A673 (cell line): ENCODE results near the gene HS3ST4. TPM values are rescaled to one million over a fixed set of nuclear protein-coding genes. Genes with fewer than 3 reads are reported as not detected.

ENCODE experiments used
- BruUV-seq: library from RNA; stranded (reverse); fragments of 400-500 nt; replicated peaks from 2 replicates; lab custom pipeline; 2021; lab: Mats Ljungman, UMichigan
- CTCF ChIA-PET: fragments of 300-600 bp; sonication (Branson Sonifier 250); formaldehyde crosslinking; loops from one replicate; lab custom pipeline; 2022; ENCODE audit warnings: antibody characterized with exemption; lab: Charles Lee
- POLR2A ChIA-PET: fragments of 300-600 bp; sonication (Branson Sonifier 250); formaldehyde crosslinking; loops from one replicate; lab custom pipeline; 2022; ENCODE audit warnings: antibody characterized with exemption; ENCODE audit not compliant: low non-redundant PET; lab: Charles Lee
- DNase-seq: peaks from one replicate; pipeline ENCODE4 v3.0.0-alpha.2; 2015; ENCODE audit warnings: low spot score
- H3K27ac ChIP-seq: fragments of 200-600 bp; sonication (generic); 2 replicates; pipeline ENCODE4 v1.5.1; 2016; ENCODE audit warnings: mixed run types, low read depth, mild to moderate bottlenecking, mixed read lengths, antibody characterized with exemption, low read length; ENCODE audit not compliant: poor library complexity, severe bottlenecking
- H3K27me3 ChIP-seq: fragments of 200-600 bp; sonication (generic); replicated peaks from 2 replicates; pipeline ENCODE4 v1.6.1; 2017; ENCODE audit warnings: mixed run types, low read depth, mild to moderate bottlenecking, mixed read lengths, antibody characterized with exemption, low read length; ENCODE audit not compliant: insufficient read depth, poor library complexity
- H3K36me3 ChIP-seq: fragments of 200-600 bp; sonication (generic); 2 replicates; pipeline ENCODE4 v1.6.1; 2016; ENCODE audit warnings: mixed run types, mild to moderate bottlenecking, mixed read lengths, antibody characterized with exemption, low read length; ENCODE audit not compliant: insufficient read depth, poor library complexity, severe bottlenecking
- H3K4me1 ChIP-seq: fragments of 200-600 bp; sonication (generic); 2 replicates; pipeline ENCODE4 v1.6.1; 2017; ENCODE audit warnings: mixed run types, mild to moderate bottlenecking, mixed read lengths, antibody characterized with exemption, low read length; ENCODE audit not compliant: insufficient read depth, poor library complexity, severe bottlenecking
- H3K4me3 ChIP-seq: fragments of 200-600 bp; sonication (generic); 2 replicates; pipeline ENCODE4 v1.5.1; 2016; ENCODE audit warnings: low read depth, mixed run types, mild to moderate bottlenecking, mixed read lengths, low read length; ENCODE audit not compliant: poor library complexity, severe bottlenecking
- H3K9me3 ChIP-seq: fragments of 200-600 bp; sonication (generic); 2 replicates; pipeline ENCODE4 v1.6.1; 2016; ENCODE audit warnings: mixed run types, low read depth, mild to moderate bottlenecking, mixed read lengths, antibody characterized with exemption, low read length; ENCODE audit not compliant: poor library complexity, severe bottlenecking
- EZH2 ChIP-seq: fragments of 200-600 bp; sonication (generic); IDR thresholded peaks from 2 replicates; pipeline ENCODE4 v1.6.1; 2017; ENCODE audit warnings: borderline replicate concordance, low read depth, mild to moderate bottlenecking, mixed read lengths, antibody characterized with exemption, low read length; ENCODE audit not compliant: poor library complexity, severe bottlenecking
- intact Hi-C: fragments of 100-400 bp; cut with micrococcal nuclease; formaldehyde crosslinking; loops from one replicate; pipeline ENCODE4 v1.10.0; 2022; ENCODE audit not compliant: unreplicated experiment
- total RNA-seq: library from RNA; stranded (reverse); gene quantifications from 2 replicates; pipeline ENCODE4 v1.2.3, GENCODE V29; 2021
- TF ChIP-seq, protein P1 (sequence below): fragments of 300-800, 200-600 bp; sonication (generic); conservative IDR thresholded peaks from 2 replicates; pipeline ENCODE4 v1.5.1; 2017; ENCODE audit warnings: low read depth, mild to moderate bottlenecking, antibody characterized with exemption, low read length, moderate library complexity, mixed read lengths

Gene HS3ST4
- total RNA-seq, 1 experiment from 2014 or later: 33.5 TPM

DNA sequence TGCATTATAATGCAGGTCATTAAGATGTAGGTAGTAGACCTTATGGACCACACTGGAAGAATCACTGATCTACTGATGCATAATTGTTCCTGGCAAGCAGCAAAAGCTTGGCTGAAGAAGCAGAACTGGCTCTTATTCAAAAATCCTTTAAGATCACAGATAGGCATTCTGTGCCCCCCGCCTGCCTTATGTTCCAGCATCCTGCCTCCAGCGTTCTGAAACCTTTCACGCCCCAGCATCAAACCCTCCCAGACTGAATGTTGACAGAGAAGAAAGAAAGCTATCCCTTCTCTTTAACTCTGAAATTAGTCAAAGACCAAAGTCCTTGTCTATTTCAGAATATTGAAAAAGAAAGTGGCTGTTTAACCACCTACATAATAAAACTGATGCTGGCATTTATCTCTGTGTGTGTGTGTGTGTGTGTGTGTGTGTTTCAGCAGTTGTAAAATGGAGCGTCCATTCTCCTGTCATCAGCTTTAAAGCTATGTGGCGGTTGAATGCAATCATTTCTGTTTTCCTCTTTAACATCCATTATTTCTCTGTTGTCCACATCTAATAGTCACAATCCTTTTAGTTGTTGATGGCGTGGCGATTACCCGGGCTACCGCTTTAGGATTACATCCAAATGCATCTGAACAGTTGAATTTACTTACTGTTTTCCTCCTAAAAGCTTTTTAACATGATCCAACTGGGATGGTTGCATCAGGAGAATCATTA, 350.4 kb downstream of the HS3ST4 start:
- intact Hi-C loops: no loop called here
- no peak for DNase-seq
- Histone ChIP-seq H3K9me3 (no peaks in the 10 kb centered on the region), H3K4me1 (no peaks in the 10 kb centered on the region), H3K27me3 (no peaks in the 10 kb centered on the region), H3K4me3 (no peak overlapping the region), H3K27ac (no peak overlapping the region), H3K36me3 (no peaks in the 10 kb centered on the region)
- BruUV-seq: no TSS peak
- TF ChIP-seq, protein P1, sequence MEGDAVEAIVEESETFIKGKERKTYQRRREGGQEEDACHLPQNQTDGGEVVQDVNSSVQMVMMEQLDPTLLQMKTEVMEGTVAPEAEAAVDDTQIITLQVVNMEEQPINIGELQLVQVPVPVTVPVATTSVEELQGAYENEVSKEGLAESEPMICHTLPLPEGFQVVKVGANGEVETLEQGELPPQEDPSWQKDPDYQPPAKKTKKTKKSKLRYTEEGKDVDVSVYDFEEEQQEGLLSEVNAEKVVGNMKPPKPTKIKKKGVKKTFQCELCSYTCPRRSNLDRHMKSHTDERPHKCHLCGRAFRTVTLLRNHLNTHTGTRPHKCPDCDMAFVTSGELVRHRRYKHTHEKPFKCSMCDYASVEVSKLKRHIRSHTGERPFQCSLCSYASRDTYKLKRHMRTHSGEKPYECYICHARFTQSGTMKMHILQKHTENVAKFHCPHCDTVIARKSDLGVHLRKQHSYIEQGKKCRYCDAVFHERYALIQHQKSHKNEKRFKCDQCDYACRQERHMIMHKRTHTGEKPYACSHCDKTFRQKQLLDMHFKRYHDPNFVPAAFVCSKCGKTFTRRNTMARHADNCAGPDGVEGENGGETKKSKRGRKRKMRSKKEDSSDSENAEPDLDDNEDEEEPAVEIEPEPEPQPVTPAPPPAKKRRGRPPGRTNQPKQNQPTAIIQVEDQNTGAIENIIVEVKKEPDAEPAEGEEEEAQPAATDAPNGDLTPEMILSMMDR: no peak
- TF ChIP-seq EZH2: no peak
- ChIA-PET CTCF (no interaction called here), POLR2A (interaction anchor here (0.5 kb wide), 1 partner anchor 1415 kb away, joined by 5 read pairs; no protein-coding TSS in a partner anchor)

GRCh38 chr16:26050472-26050871, 358.7 kb downstream of the HS3ST4 start:
- Histone ChIP-seq H3K36me3 (no peaks in the 10 kb centered on the region), H3K4me1 (peaks cover 14% of the 10 kb centered on the region), H3K27me3 (no peaks in the 10 kb centered on the region), H3K4me3 (no peak overlapping the region), H3K9me3 (no peaks in the 10 kb centered on the region), H3K27ac (no peak overlapping the region)
- intact Hi-C loops: no loop called here
- POLR2A ChIA-PET: no interaction called here
- TF ChIP-seq, protein P1: no peak
- TF ChIP-seq EZH2: no peak
- DNase-seq: no peak
- no TSS peak for BruUV-seq
- CTCF ChIA-PET: interaction anchor here (0.5 kb wide), 1 partner anchor 62 kb away, joined by 4 read pairs; no protein-coding TSS in a partner anchor

DNA sequence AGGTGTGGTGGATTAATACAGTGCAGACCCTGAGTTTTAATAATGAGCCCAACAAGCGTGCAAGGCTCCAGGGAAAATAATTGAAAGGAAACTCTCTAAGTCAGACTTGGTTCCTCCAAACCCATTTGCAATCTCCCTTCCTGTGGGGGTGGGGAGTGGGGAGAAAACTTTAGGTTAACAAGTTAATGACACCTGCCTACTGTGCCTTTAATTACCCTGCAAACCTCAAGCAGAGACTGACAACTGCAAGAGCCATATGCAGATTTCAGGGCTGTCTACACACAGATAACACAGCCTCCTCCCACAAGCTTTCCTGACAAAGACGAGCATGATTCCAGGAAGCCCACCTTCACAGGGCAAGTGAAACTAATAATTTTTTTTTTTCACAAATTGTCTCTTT, 359.3 kb downstream of the HS3ST4 start:
- Histone ChIP-seq H3K9me3 (no peaks in the 10 kb centered on the region), H3K27me3 (no peaks in the 10 kb centered on the region), H3K4me1 (peaks cover 14% of the 10 kb centered on the region), H3K4me3 (no peak overlapping the region), H3K27ac (no peak overlapping the region), H3K36me3 (no peaks in the 10 kb centered on the region)
- CTCF ChIA-PET: no interaction called here
- intact Hi-C loops: no loop called here
- TF ChIP-seq, protein P1: no peak
- TF ChIP-seq EZH2: no peak
- peak; percentile 17 for DNase-seq
- POLR2A ChIA-PET: no interaction called here
- BruUV-seq: no TSS peak
